ENCODE measurements around the gene TRIM43. TPM values are rescaled to one million over a fixed set of nuclear protein-coding genes. Genes with fewer than 3 reads are reported as not detected.
"Not testable (repeated sequence)": the region's sequence is repeated elsewhere in the genome, so short reads cannot be mapped to it uniquely, and the experiment has no call there.

Gene TRIM43
- total RNA-seq, 2 donors from 2014 or later, result 2.4 TPM; not detected in 1

- intact Hi-C loops (cut with DNase I); H3K36me3 ChIP-seq; H3K27me3 ChIP-seq (replicated peaks; ENCODE audit: insufficient read depth); H3K4me3 ChIP-seq; DNase-seq (ENCODE audit: low spot score); H3K4me1 ChIP-seq (replicated peaks); H3K27ac ChIP-seq; H3K9me3 ChIP-seq: not testable (repeated sequence)
- no CpG with 5 or more reads among the region's 2 CpGs for WGBS
These were observed 18.0 kb downstream of the TRIM43 start for GRCh38 chr2:95609764-95610163.

DNA sequence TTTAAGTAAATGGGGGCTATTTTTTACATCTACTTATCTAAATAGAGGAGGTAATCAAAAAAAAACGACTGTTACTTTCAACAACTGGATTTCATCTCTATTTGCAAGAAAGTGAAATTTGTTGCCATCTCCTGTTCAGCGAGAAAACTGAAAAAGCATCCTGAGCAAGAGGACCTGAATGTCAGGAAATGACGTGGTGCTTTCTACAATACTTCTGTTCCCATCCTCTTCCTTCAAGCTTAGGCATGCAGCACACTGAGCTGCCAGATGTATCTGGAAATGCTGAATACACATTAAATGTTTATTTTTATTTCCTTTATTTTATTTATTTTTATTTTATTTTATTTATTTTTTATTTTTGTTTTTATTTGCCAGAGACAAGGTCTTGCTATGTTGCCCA is 21.2 kb downstream of the TRIM43 start:
- WGBS, result no CpG with 5 or more reads among the region's 3 CpGs
- H3K9me3 ChIP-seq; H3K4me1 ChIP-seq (replicated peaks); H3K27ac ChIP-seq; DNase-seq (ENCODE audit: low spot score); H3K27me3 ChIP-seq (replicated peaks; ENCODE audit: insufficient read depth); H3K4me3 ChIP-seq; intact Hi-C loops (cut with DNase I); H3K36me3 ChIP-seq: not testable (repeated sequence)

GRCh38 chr2:95622728-95623127 is 30.9 kb downstream of the TRIM43 start:
- H3K4me1 ChIP-seq (replicated peaks); intact Hi-C loops (cut with DNase I); H3K27me3 ChIP-seq (replicated peaks; ENCODE audit: insufficient read depth); DNase-seq (ENCODE audit: low spot score); H3K36me3 ChIP-seq; H3K27ac ChIP-seq; H3K4me3 ChIP-seq; H3K9me3 ChIP-seq: not testable (repeated sequence)
- no CpG with 5 or more reads among the region's 5 CpGs for WGBS

- DNase-seq (ENCODE audit: low spot score); intact Hi-C loops (cut with DNase I); H3K27me3 ChIP-seq (replicated peaks; ENCODE audit: insufficient read depth); H3K4me3 ChIP-seq; H3K36me3 ChIP-seq; H3K4me1 ChIP-seq (replicated peaks); H3K27ac ChIP-seq; H3K9me3 ChIP-seq: not testable (repeated sequence)
- no CpG with 5 or more reads among the region's 2 CpGs for WGBS
These were observed 39.2 kb downstream of the TRIM43 start for GRCh38 chr2:95630987-95631386.

- H3K4me1 ChIP-seq (replicated peaks); H3K4me3 ChIP-seq; H3K27me3 ChIP-seq (replicated peaks; ENCODE audit: insufficient read depth); intact Hi-C loops (cut with DNase I); DNase-seq (ENCODE audit: low spot score); H3K27ac ChIP-seq; H3K36me3 ChIP-seq; H3K9me3 ChIP-seq: not testable (repeated sequence)
- no CpG with 5 or more reads among the region's 2 CpGs for WGBS
These were observed 41.9 kb downstream of the TRIM43 start for GRCh38 chr2:95633626-95634259.

- DNase-seq (ENCODE audit: low spot score); H3K27ac ChIP-seq; H3K4me1 ChIP-seq (replicated peaks); intact Hi-C loops (cut with DNase I); H3K9me3 ChIP-seq; H3K36me3 ChIP-seq; H3K27me3 ChIP-seq (replicated peaks; ENCODE audit: insufficient read depth); H3K4me3 ChIP-seq: not testable (repeated sequence)
- WGBS, result 39% methylated on average over 2 of the region's 25 CpGs
These were observed 48.9 kb downstream of the TRIM43 start for GRCh38 chr2:95640515-95641288.

- H3K27ac ChIP-seq; intact Hi-C loops (cut with DNase I); H3K9me3 ChIP-seq; H3K4me1 ChIP-seq (replicated peaks); DNase-seq (ENCODE audit: low spot score); H3K27me3 ChIP-seq (replicated peaks; ENCODE audit: insufficient read depth); H3K4me3 ChIP-seq; H3K36me3 ChIP-seq: not testable (repeated sequence)
- WGBS, result no CpG with 5 or more reads among the region's 9 CpGs
These were observed 49.4 kb downstream of the TRIM43 start for GRCh38 chr2:95641289-95641575.

DNA sequence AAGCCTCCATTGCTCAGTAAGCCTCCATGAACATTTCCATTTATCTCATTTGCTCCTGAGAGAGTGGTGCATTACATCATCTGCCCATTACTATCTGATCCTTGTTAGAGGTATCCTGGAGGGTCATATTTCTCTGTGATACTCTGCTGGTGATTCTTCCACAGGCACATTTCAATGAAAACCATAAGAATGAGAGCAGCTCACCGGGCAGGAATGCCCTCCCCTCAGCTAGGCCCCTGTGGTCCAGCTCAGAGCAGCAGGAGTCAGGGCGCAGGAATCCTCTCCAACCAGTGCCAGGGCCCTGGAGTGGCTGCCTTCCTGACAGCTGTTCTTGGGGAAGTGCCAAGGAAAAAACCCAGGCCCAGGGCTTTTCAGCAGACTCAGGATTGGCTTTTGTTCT is 50.0 kb downstream of the TRIM43 start:
- H3K4me3 ChIP-seq; H3K36me3 ChIP-seq; DNase-seq (ENCODE audit: low spot score); intact Hi-C loops (cut with DNase I); H3K27ac ChIP-seq; H3K27me3 ChIP-seq (replicated peaks; ENCODE audit: insufficient read depth); H3K4me1 ChIP-seq (replicated peaks); H3K9me3 ChIP-seq: not testable (repeated sequence)
- no CpG with 5 or more reads among the region's 2 CpGs for WGBS

DNA sequence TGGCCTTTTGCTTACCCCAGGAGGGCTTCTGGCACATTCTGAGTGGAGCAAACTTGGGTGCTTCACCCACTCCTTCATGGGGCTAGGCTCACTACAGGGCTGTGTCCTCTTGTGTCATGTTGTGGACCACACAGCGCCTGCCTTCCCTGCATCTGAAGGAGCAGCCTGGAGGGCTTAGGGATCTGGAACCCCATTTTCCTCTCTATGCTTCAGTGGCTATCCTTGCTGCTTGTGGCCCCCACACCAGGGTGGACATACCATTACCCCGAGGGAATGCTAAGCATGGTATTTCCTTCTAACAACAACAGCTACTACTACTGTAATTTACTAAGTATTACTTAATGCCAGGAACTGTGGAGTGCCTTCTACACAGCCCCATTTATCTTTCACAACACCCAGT is 50.6 kb downstream of the TRIM43 start:
- DNase-seq (ENCODE audit: low spot score); H3K27me3 ChIP-seq (replicated peaks; ENCODE audit: insufficient read depth); H3K4me1 ChIP-seq (replicated peaks); H3K4me3 ChIP-seq; H3K27ac ChIP-seq; intact Hi-C loops (cut with DNase I); H3K9me3 ChIP-seq; H3K36me3 ChIP-seq: not testable (repeated sequence)
- WGBS, result no CpG with 5 or more reads among the region's 2 CpGs

- H3K36me3 ChIP-seq; DNase-seq (ENCODE audit: low spot score); H3K27ac ChIP-seq; H3K27me3 ChIP-seq (replicated peaks; ENCODE audit: insufficient read depth); intact Hi-C loops (cut with DNase I); H3K4me3 ChIP-seq; H3K4me1 ChIP-seq (replicated peaks); H3K9me3 ChIP-seq: not testable (repeated sequence)
- WGBS, result 100% methylated on average over 1 of the region's 4 CpGs
These were observed 51.1 kb downstream of the TRIM43 start for GRCh38 chr2:95642951-95643350.

DNA sequence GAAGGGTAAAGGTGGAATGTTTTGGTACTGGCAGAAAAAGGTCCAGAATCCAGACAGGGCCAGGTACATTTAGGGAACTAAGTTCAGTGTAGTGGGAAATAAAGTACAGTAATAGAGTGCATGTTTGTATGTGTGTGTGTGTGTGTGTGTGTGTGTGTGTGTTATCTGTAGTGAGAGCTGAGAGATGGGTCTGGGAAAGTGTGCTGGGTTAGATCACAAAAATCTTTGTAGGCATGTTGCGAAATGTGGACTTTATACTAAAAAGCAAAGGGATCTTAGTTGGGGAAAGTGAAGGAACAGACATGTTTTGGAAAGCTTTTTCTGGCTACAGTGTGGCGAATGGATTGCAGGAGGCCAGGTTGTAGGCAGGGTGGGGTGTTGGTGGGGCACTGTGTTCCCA is 53.5 kb downstream of the TRIM43 start:
- DNase-seq (ENCODE audit: low spot score); H3K36me3 ChIP-seq; H3K4me1 ChIP-seq (replicated peaks); H3K9me3 ChIP-seq; H3K27me3 ChIP-seq (replicated peaks; ENCODE audit: insufficient read depth); H3K27ac ChIP-seq; intact Hi-C loops (cut with DNase I); H3K4me3 ChIP-seq: not testable (repeated sequence)
- WGBS, result no CpG with 5 or more reads among the region's 2 CpGs

DNA sequence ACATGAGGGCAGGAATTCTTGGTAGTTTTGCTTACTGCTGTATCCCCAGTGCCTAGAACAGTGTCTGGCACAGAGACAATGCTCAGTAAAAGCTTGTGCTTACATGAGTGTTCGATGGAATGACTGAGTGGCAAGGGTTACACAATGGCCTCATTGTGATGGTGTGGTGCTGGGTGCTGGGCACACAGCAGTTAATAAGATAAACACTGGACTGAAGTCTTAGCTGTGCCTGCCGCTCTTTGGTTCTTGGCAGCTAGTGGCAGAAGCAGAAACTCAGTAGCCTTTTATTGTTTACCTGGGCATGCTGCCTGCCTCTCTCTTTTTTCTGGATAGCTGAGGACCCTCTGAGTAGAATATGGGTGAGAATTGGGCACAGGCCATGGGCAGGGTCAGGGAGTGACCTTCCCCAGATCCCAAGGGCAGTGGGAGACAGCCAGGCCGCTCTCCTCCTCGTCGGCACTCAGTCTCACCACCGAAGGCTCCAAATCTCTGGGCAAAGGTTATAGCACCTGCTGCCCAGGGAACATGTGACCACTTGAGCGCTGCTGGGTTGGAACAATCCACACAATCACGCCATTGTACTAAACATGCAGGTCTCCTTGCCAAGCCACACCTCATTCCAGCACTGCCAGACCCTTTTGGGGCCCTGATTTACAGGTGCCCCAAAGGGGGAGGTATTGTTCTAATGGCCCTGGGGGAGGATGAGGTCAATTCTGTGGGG is 54.6 kb downstream of the TRIM43 start:
- DNase-seq (ENCODE audit: low spot score); H3K27ac ChIP-seq; H3K27me3 ChIP-seq (replicated peaks; ENCODE audit: insufficient read depth); H3K4me1 ChIP-seq (replicated peaks); H3K36me3 ChIP-seq; intact Hi-C loops (cut with DNase I); H3K4me3 ChIP-seq; H3K9me3 ChIP-seq: not testable (repeated sequence)
- no CpG with 5 or more reads among the region's 8 CpGs for WGBS
